CD4-positive, alpha-beta T cell treated with Interleukin-4 for 1 hour (primary cell): ENCODE results near the gene ARF1.
A peak's percentile ranks its signal among the peaks of the same experiment; 100 is the strongest.

Source experiments
- DNase-seq, 2 donors: peaks; one replicate each; pipeline ENCODE4 v3.0.0-alpha.2; 2020 to 2022

Gene ARF1

DNA sequence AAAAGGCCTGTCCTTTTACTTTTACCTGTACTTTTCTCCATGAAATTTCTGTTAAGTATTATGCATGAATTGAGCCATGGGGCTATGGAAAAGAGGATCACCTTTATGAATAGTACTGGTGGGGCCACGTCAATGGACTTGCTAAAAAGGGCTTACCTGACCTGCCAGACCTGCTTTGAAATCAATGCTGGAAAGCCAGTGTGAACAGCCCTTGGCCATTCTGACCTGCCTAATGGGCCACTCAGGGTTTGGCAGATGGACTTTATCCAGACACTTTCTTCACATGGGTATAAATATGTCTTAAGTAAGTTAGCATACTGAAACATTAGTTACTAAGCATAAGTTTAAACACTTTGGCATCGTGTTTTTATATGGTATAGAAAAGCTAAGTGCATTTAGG, 49.3 kb downstream of the ARF1 start:
- no peak for DNase-seq

DNA sequence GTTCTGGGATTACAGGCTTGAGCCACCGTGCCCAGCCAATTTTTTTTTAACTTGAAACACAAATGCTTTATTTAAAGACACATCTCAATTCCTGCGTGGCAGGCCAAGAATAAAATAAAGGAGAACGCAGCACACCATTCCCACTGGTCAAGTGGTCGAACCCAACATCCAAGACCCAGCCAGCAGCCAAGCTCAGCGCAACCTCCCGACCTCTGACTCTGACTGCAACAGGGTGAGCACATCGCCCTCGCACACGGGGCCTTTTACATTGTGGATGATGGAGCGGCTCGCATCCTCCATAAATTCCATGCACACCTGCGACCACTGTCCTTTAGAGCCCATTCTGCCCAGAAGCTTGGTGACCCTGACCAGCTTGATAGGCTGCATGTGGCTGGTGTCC, 52.1 kb downstream of the ARF1 start:
- DNase-seq, result no peak

DNA sequence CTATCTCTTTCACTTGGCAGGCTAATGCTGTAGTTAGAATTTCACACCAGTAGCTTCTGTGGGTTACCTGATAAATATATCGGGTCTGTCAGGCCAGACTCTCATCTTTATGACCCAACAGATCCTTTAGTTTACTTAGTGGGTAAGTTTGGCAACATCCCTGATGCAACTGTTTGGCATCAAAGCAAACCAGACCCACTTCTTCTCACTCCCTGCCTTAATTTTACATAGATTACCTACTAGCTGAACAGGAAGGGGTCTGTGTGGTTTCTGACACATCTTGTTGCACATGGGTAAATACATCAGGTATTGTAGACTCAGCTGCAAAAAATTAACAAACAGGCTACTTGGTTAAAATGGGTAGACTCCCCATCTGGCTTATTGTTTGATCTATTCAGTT, 54.4 kb downstream of the ARF1 start:
- no peak for DNase-seq

DNA sequence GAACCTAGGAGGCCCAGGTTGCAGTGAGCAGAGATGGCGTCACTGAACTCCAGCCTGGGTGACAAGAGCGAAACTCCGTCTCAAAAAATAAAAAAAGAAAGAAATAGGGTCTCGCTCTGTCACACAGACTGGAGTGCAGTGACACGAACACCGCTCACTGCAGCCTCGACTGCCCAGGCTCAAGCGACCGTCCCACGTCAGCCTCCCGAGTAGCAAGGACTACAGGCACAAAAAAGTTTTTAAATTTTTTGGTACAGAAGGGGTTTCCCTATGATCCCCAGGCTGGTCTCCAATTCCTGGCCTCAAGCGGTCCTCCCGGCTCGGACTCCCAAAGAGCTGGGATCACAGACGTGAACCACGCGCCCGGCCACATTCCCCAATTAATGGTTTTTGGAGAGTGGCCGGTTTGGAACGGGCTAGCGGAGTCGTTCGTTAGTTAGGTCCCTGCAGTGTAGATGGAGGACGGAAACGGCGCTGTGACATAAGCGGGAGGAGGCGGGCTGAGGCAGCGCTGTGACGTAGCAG, 57.0 kb downstream of the ARF1 start:
- DNase-seq, result peak in 1 of 2 donors; percentile 28

- peak; percentile 100 for DNase-seq
Observed at GRCh38 chr1:228139931-228140723, 57.6 kb downstream of the ARF1 start, which contains the start of gene GUK1. TSS of gene GUK1 (plus strand) at chr1:228140279. CDS start at chr1:228140303, 24 bp downstream.

- no peak for DNase-seq
Observed at GRCh38 chr1:228140724-228141225, 58.3 kb downstream of the ARF1 start.

- DNase-seq, result peak in 1 of 2 donors; percentile 43
Observed at GRCh38 chr1:228141226-228142044, 58.9 kb downstream of the ARF1 start.

DNA sequence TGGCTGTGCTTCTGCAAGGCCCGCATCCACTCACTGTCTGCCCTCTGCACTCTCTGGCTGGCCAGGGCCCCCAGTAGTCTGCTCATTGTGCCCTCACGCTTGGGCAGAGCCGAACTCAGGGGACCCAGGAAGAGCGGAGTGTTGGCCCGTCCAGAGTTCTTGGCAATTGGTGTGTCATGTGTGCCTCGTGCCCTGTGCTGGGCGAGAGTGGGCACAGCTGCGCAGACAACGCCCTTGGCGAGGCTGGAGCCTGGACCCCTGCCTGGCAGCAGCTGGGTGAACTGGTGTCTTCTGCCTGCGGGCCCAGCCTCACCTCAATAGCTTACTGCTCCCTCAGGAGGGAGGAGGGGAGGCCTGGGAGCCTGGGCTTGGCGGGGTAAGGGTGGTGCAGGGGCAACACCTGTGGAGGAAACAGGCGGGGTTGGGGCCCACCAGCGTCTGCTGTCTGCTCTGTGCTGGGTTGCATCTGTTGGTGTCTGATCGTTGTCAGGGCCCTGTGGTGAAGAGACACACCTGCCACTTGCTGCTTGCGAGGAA, 59.7 kb downstream of the ARF1 start:
- no peak for DNase-seq

GRCh38 chr1:228142701-228143136, 60.2 kb downstream of the ARF1 start:
- DNase-seq, result no peak

DNA sequence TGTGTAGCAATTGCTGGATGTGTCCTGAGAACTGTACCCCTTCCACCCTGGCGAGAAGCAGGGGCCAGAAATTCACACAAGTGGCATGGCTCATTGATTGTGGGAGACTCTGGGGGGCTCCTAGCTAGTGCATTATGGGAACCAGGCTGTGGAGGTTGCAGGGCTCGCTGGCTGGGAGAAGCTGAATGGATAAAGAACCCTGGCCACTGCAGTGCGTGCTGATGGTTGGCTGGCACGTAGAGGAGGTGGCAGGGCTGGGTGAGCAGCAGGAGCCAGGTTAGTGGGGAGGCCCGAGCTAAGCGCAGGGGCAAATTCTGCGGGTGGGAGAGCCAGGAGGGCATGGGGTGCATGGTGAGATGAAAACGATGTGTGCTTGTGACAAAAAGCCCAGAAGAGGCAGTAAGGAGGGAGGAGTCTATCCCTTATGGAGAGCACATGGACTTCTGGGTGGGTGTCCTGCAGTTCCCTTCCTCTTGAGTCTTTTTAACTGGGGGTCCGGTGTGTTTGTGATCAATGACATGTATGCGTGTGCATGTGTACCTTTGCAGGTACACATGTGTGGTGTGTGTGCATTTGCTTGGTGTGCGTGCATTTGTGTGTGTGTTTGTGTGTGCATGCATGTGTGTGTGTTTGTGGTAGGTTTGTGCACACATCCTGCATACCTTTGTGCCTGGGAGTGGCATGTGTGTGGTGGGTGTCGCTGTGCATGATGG, 61.1 kb downstream of the ARF1 start:
- DNase-seq, result no peak

GRCh38 chr1:228144193-228144992, 61.9 kb downstream of the ARF1 start:
- no peak for DNase-seq

DNA sequence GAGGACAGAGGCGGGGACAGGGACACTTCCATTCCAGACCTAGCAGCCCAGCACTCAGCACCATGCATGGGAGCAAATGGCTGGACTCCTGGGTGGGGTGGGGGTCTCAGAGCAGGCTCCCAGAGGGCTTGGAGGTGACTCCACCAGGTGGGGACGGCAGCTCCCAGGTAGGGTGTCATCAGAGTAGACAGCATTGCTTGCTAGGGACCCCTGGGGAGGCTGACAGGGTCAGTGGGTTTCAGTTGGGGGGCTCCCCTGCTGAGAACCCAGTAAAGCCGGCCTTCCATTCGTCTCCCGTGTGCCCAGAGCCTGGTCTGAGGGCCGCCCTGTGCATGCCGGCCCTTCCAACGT, 62.5 kb downstream of the ARF1 start:
- DNase-seq, result no peak

- DNase-seq, result no peak
Observed at GRCh38 chr1:228145463-228146416, 63.2 kb downstream of the ARF1 start.

DNA sequence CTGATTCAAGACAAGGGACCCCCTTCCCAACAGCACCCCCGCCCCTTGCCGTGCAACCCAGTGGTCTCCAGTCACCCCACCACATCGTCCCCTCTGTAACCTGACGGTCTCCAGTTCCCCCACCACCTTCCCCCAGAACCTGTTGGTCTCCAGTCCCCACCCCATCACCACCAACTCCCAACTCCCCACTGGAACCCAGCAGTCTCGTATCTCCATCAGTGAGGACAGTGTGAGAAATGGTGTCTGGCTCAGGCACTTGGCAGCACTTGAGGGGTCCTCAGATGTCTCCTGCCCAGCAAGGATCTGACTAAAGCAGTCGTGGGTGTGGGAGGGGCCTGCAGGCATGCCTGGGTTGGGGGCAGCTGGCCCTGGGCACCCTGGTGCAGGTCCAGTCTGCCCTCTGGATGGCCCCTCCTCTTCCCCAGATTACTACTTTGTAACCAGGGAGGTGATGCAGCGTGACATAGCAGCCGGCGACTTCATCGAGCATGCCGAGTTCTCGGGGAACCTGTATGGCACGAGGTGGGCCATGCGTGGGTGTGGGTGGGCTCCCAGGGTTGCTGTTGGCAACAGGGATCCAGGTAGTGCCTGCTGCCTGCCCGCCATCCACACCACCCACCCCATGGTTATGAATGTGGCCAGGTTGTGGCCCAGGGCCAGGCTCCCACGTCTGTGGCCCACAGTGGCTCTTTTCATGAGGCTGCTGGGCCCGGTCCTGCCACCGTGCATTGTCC, 64.1 kb downstream of the ARF1 start:
- no peak for DNase-seq

- DNase-seq, result no peak
Observed at GRCh38 chr1:228147151-228147693, 64.7 kb downstream of the ARF1 start.

DNA sequence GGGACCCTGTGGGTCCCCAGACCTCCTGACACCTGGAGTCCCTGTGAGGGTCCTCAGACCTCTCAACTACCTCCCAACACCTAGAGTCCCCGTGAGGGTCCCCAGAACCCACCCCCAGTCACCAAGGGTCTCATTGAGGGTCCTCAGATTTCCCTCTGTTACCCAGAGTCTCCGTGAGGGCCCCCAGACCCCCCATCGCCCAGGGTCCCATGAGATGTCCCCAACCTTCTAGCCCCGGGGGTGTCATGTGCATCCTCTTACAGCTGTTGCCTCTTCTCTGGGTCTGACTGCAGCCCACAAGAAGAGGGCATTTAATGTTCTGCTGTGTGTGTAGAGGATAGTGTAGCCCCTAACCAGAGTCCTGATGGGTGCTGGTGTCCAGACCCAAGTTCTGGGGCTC, 65.3 kb downstream of the ARF1 start:
- no peak for DNase-seq

DNA sequence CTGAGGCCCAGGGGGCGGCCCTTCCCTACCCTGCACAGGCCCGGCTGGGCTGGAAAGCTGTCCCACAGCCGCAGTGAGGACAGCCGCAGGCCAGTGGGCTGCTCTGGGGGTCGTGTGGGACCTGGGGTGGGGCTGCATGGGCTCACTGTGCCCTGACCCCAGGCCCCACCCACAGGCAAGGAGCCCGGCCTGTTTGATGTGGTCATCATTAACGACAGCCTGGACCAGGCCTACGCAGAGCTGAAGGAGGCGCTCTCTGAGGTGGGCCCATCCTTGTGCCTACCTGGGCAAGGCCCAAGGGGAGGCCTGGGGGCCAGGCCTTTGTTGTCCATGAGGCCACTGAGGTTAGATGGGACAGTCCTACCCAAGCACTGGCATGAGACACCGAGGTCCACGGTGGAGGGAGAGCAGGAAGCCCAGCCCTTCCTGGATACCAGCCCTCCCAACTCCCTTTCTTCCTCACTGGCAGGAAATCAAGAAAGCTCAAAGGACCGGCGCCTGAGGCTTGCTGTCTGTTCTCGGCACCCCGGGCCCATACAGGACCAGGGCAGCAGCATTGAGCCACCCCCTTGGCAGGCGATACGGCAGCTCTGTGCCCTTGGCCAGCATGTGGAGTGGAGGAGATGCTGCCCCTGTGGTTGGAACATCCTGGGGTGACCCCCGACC, 65.8 kb downstream of the ARF1 start:
- no peak for DNase-seq
